ENCODE data around the gene NCKIPSD.

Gene NCKIPSD

DNA sequence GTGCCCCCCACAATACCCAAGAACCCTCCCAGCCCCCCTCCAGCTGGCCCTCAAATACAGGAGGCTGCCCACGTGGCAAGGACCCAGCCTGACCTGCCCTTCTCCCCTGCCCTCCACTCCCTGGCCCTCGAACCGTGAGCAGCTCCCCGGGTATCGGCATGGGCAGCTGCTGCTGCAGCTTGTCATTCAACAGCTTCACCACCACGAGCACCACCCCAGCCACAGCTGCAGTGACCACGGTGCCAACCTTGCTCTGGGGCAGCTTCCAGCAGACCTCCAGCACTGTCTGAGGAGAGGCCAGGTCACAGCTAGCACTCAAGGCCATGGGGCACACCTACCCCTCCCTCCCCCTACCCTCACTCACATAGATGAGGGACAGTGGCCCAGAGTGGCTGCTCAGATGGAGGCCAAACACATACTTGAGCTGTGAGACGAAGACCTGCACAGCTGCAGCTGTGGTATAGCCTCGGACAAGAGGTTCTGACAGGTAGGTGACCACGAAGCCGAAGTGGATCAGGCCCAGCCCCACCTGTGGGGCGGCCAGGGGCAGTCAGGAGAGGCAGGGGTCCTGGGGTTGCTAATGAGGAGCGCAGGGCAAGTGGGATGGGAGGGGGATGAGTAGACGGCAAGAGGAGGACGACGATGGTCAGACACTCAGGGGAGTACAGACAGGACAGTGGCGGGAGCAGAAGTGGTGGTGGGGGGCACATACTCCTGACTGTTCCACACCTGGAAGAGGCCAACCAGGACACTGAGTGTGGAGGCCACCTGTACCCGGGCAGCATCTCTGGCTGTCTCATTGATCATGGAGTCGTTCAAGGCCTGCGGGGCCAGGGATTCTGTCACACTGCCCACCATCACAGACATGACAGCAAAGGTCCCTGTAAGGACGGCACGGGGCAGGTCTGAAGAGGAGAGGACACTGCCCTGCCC is 53.9 kb downstream of the NCKIPSD start:
- TF ChIP-seq, protein P1, sequence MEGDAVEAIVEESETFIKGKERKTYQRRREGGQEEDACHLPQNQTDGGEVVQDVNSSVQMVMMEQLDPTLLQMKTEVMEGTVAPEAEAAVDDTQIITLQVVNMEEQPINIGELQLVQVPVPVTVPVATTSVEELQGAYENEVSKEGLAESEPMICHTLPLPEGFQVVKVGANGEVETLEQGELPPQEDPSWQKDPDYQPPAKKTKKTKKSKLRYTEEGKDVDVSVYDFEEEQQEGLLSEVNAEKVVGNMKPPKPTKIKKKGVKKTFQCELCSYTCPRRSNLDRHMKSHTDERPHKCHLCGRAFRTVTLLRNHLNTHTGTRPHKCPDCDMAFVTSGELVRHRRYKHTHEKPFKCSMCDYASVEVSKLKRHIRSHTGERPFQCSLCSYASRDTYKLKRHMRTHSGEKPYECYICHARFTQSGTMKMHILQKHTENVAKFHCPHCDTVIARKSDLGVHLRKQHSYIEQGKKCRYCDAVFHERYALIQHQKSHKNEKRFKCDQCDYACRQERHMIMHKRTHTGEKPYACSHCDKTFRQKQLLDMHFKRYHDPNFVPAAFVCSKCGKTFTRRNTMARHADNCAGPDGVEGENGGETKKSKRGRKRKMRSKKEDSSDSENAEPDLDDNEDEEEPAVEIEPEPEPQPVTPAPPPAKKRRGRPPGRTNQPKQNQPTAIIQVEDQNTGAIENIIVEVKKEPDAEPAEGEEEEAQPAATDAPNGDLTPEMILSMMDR (IDR thresholded peaks at IDR 0.05; ENCODE audit: low read depth, low read length) = no peak
- TF ChIP-seq MYC (IDR thresholded peaks at IDR 0.05; ENCODE audit: low read depth, low read length) (no peak), POLR2A (IDR thresholded peaks at IDR 0.05; ENCODE audit: extremely low read depth, insufficient read length) (no peak)
- TF ChIP-seq, protein P2, sequence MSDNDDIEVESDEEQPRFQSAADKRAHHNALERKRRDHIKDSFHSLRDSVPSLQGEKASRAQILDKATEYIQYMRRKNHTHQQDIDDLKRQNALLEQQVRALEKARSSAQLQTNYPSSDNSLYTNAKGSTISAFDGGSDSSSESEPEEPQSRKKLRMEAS (IDR thresholded peaks at IDR 0.05; ENCODE audit: low read depth, low read length) = no peak
- H3K4me3 ChIP-seq (ENCODE audit: low read depth, low read length) = no peak overlapping the region
- DNase-seq (ENCODE audit: low read depth) = no peak

DNA sequence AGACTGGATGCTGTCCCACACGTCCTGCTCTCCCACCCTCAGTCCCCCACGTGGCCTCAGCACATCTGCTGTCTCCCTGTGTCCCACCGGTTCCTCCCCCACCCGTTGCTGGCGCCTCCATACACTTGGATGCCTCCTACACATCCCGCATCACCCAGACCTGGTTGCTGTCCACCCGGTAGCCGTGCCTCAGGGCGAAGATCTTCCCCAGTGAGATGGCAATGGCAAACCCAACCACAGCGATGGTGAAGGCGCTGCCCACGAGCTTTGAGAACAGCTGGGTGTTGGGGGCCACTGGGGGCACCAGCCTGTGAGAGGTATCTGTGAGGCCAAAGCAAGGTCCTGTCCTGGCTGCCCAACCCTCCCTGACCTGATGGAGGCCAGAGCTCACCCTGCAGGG is 54.9 kb downstream of the NCKIPSD start:
- TF ChIP-seq, protein P1 (IDR thresholded peaks at IDR 0.05; ENCODE audit: low read depth, low read length) = no peak
- TF ChIP-seq MYC (IDR thresholded peaks at IDR 0.05; ENCODE audit: low read depth, low read length) = no peak
- TF ChIP-seq, protein P2 (IDR thresholded peaks at IDR 0.05; ENCODE audit: low read depth, low read length) = no peak
- TF ChIP-seq POLR2A (IDR thresholded peaks at IDR 0.05; ENCODE audit: extremely low read depth, insufficient read length) = no peak
- no peak overlapping the region for H3K4me3 ChIP-seq (ENCODE audit: low read depth, low read length)
- DNase-seq (ENCODE audit: low read depth) = no peak

DNA sequence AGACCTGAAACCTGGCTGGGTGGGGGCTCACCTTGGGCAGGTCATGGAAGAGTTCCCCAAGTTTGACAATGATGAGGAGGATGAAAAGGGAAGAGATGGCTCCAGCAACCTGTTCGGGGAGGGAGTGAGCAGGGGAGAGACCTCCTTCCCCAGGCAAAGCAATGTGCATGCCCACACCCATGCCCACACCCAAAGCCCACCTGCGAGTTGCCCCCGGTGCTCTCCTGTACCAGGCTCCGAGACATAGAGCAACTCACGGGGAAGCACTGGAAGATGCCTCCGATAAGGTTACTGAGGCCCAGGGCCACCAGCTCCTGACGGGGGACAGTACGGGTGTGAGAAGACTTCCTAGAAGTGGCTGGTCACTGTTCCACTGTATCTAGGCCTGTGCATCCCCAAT is 55.3 kb downstream of the NCKIPSD start:
- no peak for DNase-seq (ENCODE audit: low read depth)
- H3K4me3 ChIP-seq (ENCODE audit: low read depth, low read length) = no peak overlapping the region
- TF ChIP-seq MYC (IDR thresholded peaks at IDR 0.05; ENCODE audit: low read depth, low read length) = no peak
- TF ChIP-seq, protein P2 (IDR thresholded peaks at IDR 0.05; ENCODE audit: low read depth, low read length) = no peak
- TF ChIP-seq, protein P1 (IDR thresholded peaks at IDR 0.05; ENCODE audit: low read depth, low read length) = no peak
- no peak for TF ChIP-seq POLR2A (IDR thresholded peaks at IDR 0.05; ENCODE audit: extremely low read depth, insufficient read length)

DNA sequence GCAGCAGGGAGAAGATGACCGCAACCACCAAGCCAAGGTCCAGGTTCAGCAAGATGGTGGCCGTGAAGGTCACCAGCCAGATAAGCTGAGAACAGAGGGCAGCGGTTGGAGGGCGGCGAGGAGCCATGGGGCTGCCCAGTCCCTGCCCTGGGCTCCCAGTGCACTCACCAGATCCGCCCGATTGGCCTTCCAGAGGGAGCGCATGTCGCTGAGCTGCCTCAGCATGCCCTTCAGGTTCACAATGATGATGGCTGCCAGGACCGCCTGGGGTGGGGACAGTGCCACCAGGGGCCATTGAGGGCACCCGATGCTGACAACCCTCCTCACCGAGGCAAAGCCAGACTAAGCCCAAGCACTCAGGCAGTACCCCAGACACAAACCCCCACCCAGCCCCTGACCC is 55.8 kb downstream of the NCKIPSD start:
- no peak for DNase-seq (ENCODE audit: low read depth)
- no peak for TF ChIP-seq MYC (IDR thresholded peaks at IDR 0.05; ENCODE audit: low read depth, low read length)
- TF ChIP-seq POLR2A (IDR thresholded peaks at IDR 0.05; ENCODE audit: extremely low read depth, insufficient read length) = no peak
- TF ChIP-seq, protein P1 (IDR thresholded peaks at IDR 0.05; ENCODE audit: low read depth, low read length) = no peak
- TF ChIP-seq, protein P2 (IDR thresholded peaks at IDR 0.05; ENCODE audit: low read depth, low read length) = no peak
- H3K4me3 ChIP-seq (ENCODE audit: low read depth, low read length) = no peak overlapping the region

DNA sequence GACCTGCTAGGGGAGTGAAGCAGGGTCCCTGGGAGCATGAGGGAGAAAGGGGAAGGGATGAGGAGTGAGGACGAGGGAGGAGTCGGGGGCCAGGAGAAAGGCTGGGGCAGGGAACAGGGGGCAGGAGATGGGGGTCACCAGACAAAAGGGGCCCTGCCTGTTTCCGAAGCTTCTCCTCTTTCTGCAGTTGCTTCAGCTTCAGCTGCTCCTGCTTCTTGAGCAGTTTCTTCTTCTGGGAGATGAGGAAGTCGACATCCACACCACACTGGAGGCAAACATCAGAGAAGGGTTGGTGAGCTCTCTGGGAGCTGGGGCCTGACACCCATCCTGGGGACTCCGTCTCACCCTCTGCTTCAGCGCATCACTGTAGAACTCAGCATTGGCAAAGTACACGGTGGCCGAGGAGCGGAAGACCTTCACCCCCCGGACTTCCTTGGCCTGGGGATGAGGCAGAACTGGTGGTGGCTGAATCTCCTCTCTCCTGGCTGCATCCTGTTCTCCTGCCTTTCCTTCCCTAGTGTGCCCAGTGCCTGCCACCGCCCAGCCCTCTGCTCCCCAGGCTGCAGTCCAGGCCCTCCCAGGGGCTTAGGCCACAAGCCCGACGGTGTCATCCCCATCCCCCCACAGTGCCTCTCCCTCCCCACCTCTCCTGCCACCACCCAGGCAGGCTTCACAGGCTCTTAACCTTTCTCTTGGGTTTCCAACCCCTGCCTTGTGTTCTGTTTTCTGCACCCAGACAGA is 57.3 kb downstream of the NCKIPSD start:
- no peak for DNase-seq (ENCODE audit: low read depth)
- H3K4me3 ChIP-seq (ENCODE audit: low read depth, low read length) = no peak overlapping the region
- TF ChIP-seq, protein P1 (IDR thresholded peaks at IDR 0.05; ENCODE audit: low read depth, low read length) = no peak
- TF ChIP-seq, protein P2 (IDR thresholded peaks at IDR 0.05; ENCODE audit: low read depth, low read length) = no peak
- TF ChIP-seq MYC (IDR thresholded peaks at IDR 0.05; ENCODE audit: low read depth, low read length) = no peak
- no peak for TF ChIP-seq POLR2A (IDR thresholded peaks at IDR 0.05; ENCODE audit: extremely low read depth, insufficient read length)
